ENCODE measurements around the gene ITGB5. TPM values are rescaled to one million over a fixed set of nuclear protein-coding genes. Genes with fewer than 3 reads are reported as not detected.

ITGB5 gene
- total and polyA plus RNA-seq, 4 experiments from 2014 or later, result 0.94 to 5.4 (median 3.4) TPM; not detected in 1

DNA sequence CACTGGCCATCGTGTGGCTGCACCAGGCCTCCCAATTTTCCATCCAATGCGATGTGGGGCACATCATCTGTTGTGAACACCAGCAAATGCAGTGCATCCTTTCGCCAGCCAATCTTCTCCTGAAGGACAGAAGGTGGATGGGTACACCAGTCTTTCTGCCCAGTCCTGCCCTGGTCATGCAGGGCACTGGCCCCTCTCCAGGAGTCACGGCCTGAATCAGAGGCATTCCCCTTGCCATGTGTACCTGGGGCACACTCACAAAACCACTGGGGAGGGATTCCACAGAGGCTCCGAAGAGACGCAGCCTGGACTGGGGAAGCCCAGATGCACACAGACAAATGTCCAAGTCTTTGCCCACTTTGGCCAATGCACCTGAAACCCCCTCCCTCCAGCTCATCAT is 65.8 kb downstream of the ITGB5 start:
- H3K4me1 Mint-ChIP-seq, result no peaks in the 10 kb centered on the region
- DNase-seq, result no peak
- no peaks in the 10 kb centered on the region for H3K36me3 Mint-ChIP-seq
- peaks cover 9 to 12% of the 10 kb centered on the region in 2 donors for H3K27me3 Mint-ChIP-seq
- H3K9me3 Mint-ChIP-seq, result peaks cover 0 to 4% (median 0%) of the 10 kb centered on the region in 8 donors
- intact Hi-C loops (cut with micrococcal nuclease), result no loop called here
- peak overlapping the region in 1 of 8 donors; percentile 28 for H3K4me3 Mint-ChIP-seq
- ChIA-PET CTCF (ENCODE audit: partially characterized antibody) (no interaction called here), POLR2A (ENCODE audit: partially characterized antibody) (no interaction called here)
- no peaks in the 10 kb centered on the region for H3K36me3 ChIP-seq (ENCODE audit: insufficient read depth, low read length)
- H3K27ac ChIP-seq (ENCODE audit: low read depth, low read length), result no peak overlapping the region
- H3K27ac Mint-ChIP-seq, result no peak overlapping the region
- H3K9me3 ChIP-seq (ENCODE audit: control insufficient read depth in 1 of 2, low read length in 2 of 2), result no peaks in the 10 kb centered on the region
- no peaks in the 10 kb centered on the region for H3K4me1 ChIP-seq (ENCODE audit: insufficient read depth, low read length)
- no peak overlapping the region for H3K4me3 ChIP-seq (ENCODE audit: low read length in 2 of 2)
- no peaks in the 10 kb centered on the region for H3K27me3 ChIP-seq (ENCODE audit: insufficient read depth, low read length)

GRCh38 chr3:124818398-124819091 is 68.6 kb downstream of the ITGB5 start:
- no peaks in the 10 kb centered on the region for H3K4me1 Mint-ChIP-seq
- ChIA-PET POLR2A (ENCODE audit: partially characterized antibody) (no interaction called here), CTCF (ENCODE audit: partially characterized antibody) (no interaction called here)
- intact Hi-C loops (cut with micrococcal nuclease), result no loop called here
- Histone ChIP-seq H3K4me1 (ENCODE audit: insufficient read depth, low read length) (no peaks in the 10 kb centered on the region), H3K27me3 (ENCODE audit: insufficient read depth, low read length) (no peaks in the 10 kb centered on the region), H3K36me3 (ENCODE audit: insufficient read depth, low read length) (no peaks in the 10 kb centered on the region), H3K9me3 (ENCODE audit: control insufficient read depth in 1 of 2, low read length in 2 of 2) (no peaks in the 10 kb centered on the region), H3K27ac (ENCODE audit: low read depth, low read length) (no peak overlapping the region), H3K4me3 (ENCODE audit: low read length in 2 of 2) (no peak overlapping the region)
- H3K4me3 Mint-ChIP-seq, result no peak overlapping the region
- peaks cover 0 to 1% (median 0%) of the 10 kb centered on the region in 8 donors for H3K9me3 Mint-ChIP-seq
- DNase-seq, result no peak
- H3K36me3 Mint-ChIP-seq, result no peaks in the 10 kb centered on the region
- H3K27ac Mint-ChIP-seq, result no peak overlapping the region
- peaks cover 8 to 12% of the 10 kb centered on the region in 2 donors for H3K27me3 Mint-ChIP-seq

DNA sequence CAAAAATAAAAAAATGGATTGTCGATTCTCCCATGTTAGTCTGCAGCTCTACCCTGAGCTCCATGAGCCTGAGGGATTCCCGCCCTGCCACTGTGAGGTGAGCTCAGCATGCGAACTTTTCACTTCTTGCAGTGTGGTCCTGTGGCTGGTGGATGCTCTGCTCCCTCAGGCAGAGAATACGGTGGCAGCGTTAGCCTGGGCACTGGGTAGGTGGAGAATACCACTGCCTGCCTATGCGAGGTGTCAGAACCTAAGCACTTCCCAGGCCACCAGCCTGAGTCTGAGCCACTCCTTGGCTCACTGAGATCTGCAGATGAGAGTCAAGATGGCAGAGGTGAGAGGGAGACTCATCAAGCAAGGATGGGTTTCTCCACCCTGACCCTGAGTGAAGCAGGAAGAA is 70.1 kb downstream of the ITGB5 start:
- POLR2A ChIA-PET (ENCODE audit: partially characterized antibody), result no interaction called here
- no peaks in the 10 kb centered on the region for H3K36me3 Mint-ChIP-seq
- no peak overlapping the region for H3K27ac ChIP-seq (ENCODE audit: low read depth, low read length)

GRCh38 chr3:124816206-124816605 is 71.0 kb downstream of the ITGB5 start:
- intact Hi-C loops (cut with micrococcal nuclease), result no loop called here
- H3K27ac Mint-ChIP-seq, result no peak overlapping the region
- no peaks in the 10 kb centered on the region for H3K4me1 Mint-ChIP-seq
- POLR2A ChIA-PET (ENCODE audit: partially characterized antibody), result no interaction called here
- no peaks in the 10 kb centered on the region for H3K4me1 ChIP-seq (ENCODE audit: insufficient read depth, low read length)
- CTCF ChIA-PET (ENCODE audit: partially characterized antibody), result no interaction called here
- H3K36me3 Mint-ChIP-seq, result no peaks in the 10 kb centered on the region
- H3K9me3 Mint-ChIP-seq, result no peaks in the 10 kb centered on the region
- H3K9me3 ChIP-seq (ENCODE audit: control insufficient read depth in 1 of 2, low read length in 2 of 2), result no peaks in the 10 kb centered on the region
- H3K36me3 ChIP-seq (ENCODE audit: insufficient read depth, low read length), result no peaks in the 10 kb centered on the region
- H3K27ac ChIP-seq (ENCODE audit: low read depth, low read length), result no peak overlapping the region
- DNase-seq, result no peak
- H3K4me3 ChIP-seq (ENCODE audit: low read length in 2 of 2), result no peak overlapping the region
- peaks cover 8 to 19% of the 10 kb centered on the region in 2 donors for H3K27me3 Mint-ChIP-seq
- no peak overlapping the region for H3K4me3 Mint-ChIP-seq
- H3K27me3 ChIP-seq (ENCODE audit: insufficient read depth, low read length), result no peaks in the 10 kb centered on the region

More for the DNA sequence above, 70.1 kb downstream of the ITGB5 start:
- no peak overlapping the region for H3K27ac Mint-ChIP-seq
- intact Hi-C loops (cut with micrococcal nuclease), result no loop called here
- H3K27me3 Mint-ChIP-seq, result peaks cover 8 to 19% of the 10 kb centered on the region in 2 donors
- no peak overlapping the region for H3K4me3 Mint-ChIP-seq
- no peak overlapping the region for H3K4me3 ChIP-seq (ENCODE audit: low read length in 2 of 2)
- H3K9me3 Mint-ChIP-seq, result peaks cover 0 to 1% (median 0%) of the 10 kb centered on the region in 8 donors
- H3K36me3 ChIP-seq (ENCODE audit: insufficient read depth, low read length), result no peaks in the 10 kb centered on the region
- no peaks in the 10 kb centered on the region for H3K9me3 ChIP-seq (ENCODE audit: control insufficient read depth in 1 of 2, low read length in 2 of 2)
- no peak for DNase-seq
- no peaks in the 10 kb centered on the region for H3K4me1 Mint-ChIP-seq
- H3K27me3 ChIP-seq (ENCODE audit: insufficient read depth, low read length), result no peaks in the 10 kb centered on the region
- CTCF ChIA-PET (ENCODE audit: partially characterized antibody), result no interaction called here
- no peaks in the 10 kb centered on the region for H3K4me1 ChIP-seq (ENCODE audit: insufficient read depth, low read length)

DNA sequence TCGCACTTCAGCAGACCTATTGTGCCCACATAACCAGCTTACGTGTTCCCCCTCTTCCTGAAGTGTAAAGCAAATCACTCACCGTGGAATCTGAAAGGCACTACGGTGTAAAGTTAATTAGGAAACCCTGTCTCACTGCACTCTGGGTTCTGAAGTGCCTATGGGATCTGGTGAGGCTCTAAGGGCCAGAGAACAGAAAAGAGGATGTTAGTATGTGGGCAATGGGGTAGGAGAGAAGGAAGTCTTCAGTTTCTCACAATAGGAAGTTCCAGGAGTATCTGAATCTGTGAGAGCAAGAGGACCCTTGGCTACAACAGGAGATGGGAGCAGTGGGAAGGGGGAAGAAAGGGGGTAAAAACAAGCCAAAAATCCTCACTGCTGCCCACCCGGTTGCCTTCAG is 71.4 kb downstream of the ITGB5 start:
- no peaks in the 10 kb centered on the region for H3K4me1 Mint-ChIP-seq
- Histone ChIP-seq H3K4me3 (ENCODE audit: low read length in 2 of 2) (no peak overlapping the region), H3K36me3 (ENCODE audit: insufficient read depth, low read length) (no peaks in the 10 kb centered on the region), H3K27me3 (ENCODE audit: insufficient read depth, low read length) (no peaks in the 10 kb centered on the region), H3K9me3 (ENCODE audit: control insufficient read depth in 1 of 2, low read length in 2 of 2) (no peaks in the 10 kb centered on the region), H3K27ac (ENCODE audit: low read depth, low read length) (no peak overlapping the region), H3K4me1 (ENCODE audit: insufficient read depth, low read length) (no peaks in the 10 kb centered on the region)
- intact Hi-C loops (cut with micrococcal nuclease), result no loop called here
- DNase-seq, result no peak
- no peaks in the 10 kb centered on the region for H3K9me3 Mint-ChIP-seq
- peaks cover 8 to 17% of the 10 kb centered on the region in 2 donors for H3K27me3 Mint-ChIP-seq
- POLR2A ChIA-PET (ENCODE audit: partially characterized antibody), result interaction anchor here (0.6 kb wide), 1 partner anchor 265 kb away, joined by 3 read pairs; no protein-coding TSS in a partner anchor
- H3K36me3 Mint-ChIP-seq, result no peaks in the 10 kb centered on the region
- no peak overlapping the region for H3K4me3 Mint-ChIP-seq
- no peak overlapping the region for H3K27ac Mint-ChIP-seq
- CTCF ChIA-PET (ENCODE audit: partially characterized antibody), result no interaction called here

GRCh38 chr3:124814620-124815421 is 72.3 kb downstream of the ITGB5 start:
- no peak overlapping the region for H3K4me3 ChIP-seq (ENCODE audit: low read length in 2 of 2)
- CTCF ChIA-PET (ENCODE audit: partially characterized antibody), result no interaction called here
- Mint-ChIP-seq H3K27me3 (peaks cover 8 to 16% of the 10 kb centered on the region in 2 donors), H3K4me1 (no peaks in the 10 kb centered on the region), H3K27ac (no peak overlapping the region), H3K36me3 (no peaks in the 10 kb centered on the region), H3K9me3 (no peaks in the 10 kb centered on the region), H3K4me3 (no peak overlapping the region)
- no peaks in the 10 kb centered on the region for H3K9me3 ChIP-seq (ENCODE audit: control insufficient read depth in 1 of 2, low read length in 2 of 2)
- no peaks in the 10 kb centered on the region for H3K4me1 ChIP-seq (ENCODE audit: insufficient read depth, low read length)
- H3K27ac ChIP-seq (ENCODE audit: low read depth, low read length), result no peak overlapping the region
- H3K36me3 ChIP-seq (ENCODE audit: insufficient read depth, low read length), result no peaks in the 10 kb centered on the region
- POLR2A ChIA-PET (ENCODE audit: partially characterized antibody), result no interaction called here
- intact Hi-C loops (cut with micrococcal nuclease), result no loop called here
- H3K27me3 ChIP-seq (ENCODE audit: insufficient read depth, low read length), result no peaks in the 10 kb centered on the region
- DNase-seq, result no peak

DNA sequence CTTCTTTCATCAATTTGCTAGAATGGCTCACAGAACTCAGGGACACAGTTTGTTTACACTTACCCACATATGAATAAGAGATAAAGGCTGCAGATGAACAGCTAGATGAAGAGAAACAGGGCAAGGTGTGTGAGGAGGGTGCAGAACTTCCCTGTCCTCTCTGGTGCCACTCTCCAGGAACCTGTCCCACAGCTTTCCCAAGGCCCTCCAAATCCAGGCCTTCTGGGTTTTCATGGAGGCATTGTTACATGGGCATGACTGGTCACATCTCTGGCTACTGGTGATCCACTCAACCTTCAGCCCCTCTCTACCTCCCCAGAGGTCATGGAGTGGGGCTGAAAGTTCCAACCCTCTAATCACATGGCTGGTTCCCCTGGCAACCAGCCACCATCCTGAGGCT is 73.6 kb downstream of the ITGB5 start:
- no peaks in the 10 kb centered on the region for H3K9me3 ChIP-seq (ENCODE audit: control insufficient read depth in 1 of 2, low read length in 2 of 2)
- peaks cover 8 to 11% of the 10 kb centered on the region in 2 donors for H3K27me3 Mint-ChIP-seq
- H3K9me3 Mint-ChIP-seq, result no peaks in the 10 kb centered on the region
- no peak for DNase-seq
- H3K36me3 ChIP-seq (ENCODE audit: insufficient read depth, low read length), result no peaks in the 10 kb centered on the region
- no peaks in the 10 kb centered on the region for H3K27me3 ChIP-seq (ENCODE audit: insufficient read depth, low read length)
- POLR2A ChIA-PET (ENCODE audit: partially characterized antibody), result no interaction called here
- no peak overlapping the region for H3K4me3 ChIP-seq (ENCODE audit: low read length in 2 of 2)
- intact Hi-C loops (cut with micrococcal nuclease), result no loop called here
- no peaks in the 10 kb centered on the region for H3K4me1 Mint-ChIP-seq
- CTCF ChIA-PET (ENCODE audit: partially characterized antibody), result no interaction called here
- no peaks in the 10 kb centered on the region for H3K4me1 ChIP-seq (ENCODE audit: insufficient read depth, low read length)
- H3K27ac ChIP-seq (ENCODE audit: low read depth, low read length), result no peak overlapping the region
- no peak overlapping the region for H3K4me3 Mint-ChIP-seq
- no peak overlapping the region for H3K27ac Mint-ChIP-seq
- no peaks in the 10 kb centered on the region for H3K36me3 Mint-ChIP-seq

Measured in CD4-positive, alpha-beta memory T cell (primary cell).